Stimulated activated CD4-positive, alpha-beta T cell treated with anti-CD3 and anti-CD28 coated beads, TNF-alpha, amount 100 ng/mL, for 1 hour (primary cell): ENCODE results near the gene RAI1.
"Not testable (repeated sequence)": the region's sequence is repeated elsewhere in the genome, so short reads cannot be mapped to it uniquely, and the experiment has no call there.

Experiments
- DNase-seq, 3 donors: peaks; one replicate each; pipeline ENCODE4 v3.0.0-alpha.2; 2020; ENCODE audit warnings: low read depth in 3 of 3, low spot score in 1 of 3

The RAI1 gene

DNA sequence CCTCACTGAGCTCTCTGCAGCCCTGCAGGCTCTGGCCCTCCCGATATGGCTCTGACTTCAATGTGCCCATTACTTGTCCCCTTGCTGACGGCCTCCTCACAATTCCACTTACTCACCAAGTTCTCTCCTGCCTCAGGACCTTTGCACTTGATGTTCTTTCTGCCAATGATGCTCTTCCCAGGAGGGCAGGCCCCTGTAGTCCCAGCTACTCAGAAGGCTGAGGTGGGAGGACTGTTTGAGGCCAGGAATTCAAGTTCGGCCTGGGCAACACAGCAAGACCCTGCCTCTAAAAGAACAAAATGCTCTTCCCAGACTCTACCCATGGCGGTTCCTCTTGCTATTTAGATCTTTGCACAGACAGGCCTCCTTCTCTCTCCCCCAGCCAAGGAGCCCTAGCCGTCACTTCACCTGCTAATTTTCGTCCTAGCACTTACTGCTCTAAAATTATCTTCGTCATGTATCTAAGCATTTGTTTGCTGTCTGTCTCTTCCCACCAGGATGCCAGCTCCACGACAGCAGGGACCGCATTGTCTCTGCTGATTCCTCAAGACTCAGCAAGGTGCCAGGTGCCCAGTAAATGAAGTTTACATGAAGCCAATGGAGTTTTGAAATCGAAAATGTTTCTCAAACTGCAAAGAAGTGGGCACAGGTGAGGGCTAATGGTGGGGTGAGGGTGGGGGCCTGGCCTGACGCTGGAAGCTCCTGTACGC lies 626 bp upstream of the RAI1 start:
- no peak for DNase-seq

DNA sequence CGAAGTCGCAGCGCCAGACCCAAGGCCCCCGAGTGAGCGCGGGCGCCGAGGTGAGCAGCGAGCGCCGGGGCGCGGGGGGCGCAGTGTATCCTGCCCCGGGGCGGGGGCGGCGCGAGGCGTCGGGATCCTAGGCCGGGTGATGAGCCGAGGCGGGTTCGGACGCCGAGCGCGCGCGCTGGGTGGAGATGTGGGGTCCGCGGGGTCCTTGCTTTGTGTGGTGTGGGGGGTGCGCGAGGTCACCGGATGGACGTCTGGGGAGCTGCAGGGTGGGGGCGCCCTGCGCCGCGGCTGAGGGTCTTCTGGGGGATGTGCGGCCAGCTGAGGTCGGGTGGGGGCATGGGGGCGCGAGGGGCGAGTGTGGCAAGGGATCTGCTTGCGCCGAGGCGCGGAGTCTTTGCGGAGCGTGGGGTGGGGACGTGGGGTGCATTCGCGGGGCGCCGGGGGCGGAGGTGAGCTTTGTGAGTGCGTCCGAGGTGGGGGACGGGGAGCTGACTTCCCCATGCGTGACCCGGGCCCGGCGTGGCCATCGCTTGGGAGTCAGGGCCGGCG lies 560 bp downstream of the RAI1 start:
- peak in 1 of 3 donors; percentile 35 for DNase-seq

DNA sequence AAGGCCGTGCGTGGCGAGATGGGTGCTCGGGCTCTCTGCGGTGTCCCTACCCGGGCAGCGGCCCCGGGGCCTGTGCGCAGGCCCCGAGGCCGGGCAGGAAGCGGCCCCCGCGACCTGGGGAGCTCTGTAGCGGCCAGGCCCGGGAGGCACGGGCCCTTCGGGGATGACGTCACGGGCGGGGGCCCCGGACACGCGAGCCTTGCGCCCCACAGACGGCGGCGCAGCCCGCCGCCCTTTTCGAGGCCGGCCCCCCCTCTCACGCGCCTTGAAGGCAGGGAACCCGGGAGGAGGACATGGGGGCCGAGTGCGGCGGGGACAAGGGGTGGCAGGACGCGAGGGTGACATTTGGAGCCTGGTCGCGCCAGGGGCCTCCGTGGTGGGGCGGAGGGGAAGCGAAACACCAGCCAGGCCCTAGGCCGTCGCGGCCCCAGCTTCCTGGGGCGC lies 1.1 kb downstream of the RAI1 start:
- peak in 1 of 3 donors; percentile 33 for DNase-seq

DNA sequence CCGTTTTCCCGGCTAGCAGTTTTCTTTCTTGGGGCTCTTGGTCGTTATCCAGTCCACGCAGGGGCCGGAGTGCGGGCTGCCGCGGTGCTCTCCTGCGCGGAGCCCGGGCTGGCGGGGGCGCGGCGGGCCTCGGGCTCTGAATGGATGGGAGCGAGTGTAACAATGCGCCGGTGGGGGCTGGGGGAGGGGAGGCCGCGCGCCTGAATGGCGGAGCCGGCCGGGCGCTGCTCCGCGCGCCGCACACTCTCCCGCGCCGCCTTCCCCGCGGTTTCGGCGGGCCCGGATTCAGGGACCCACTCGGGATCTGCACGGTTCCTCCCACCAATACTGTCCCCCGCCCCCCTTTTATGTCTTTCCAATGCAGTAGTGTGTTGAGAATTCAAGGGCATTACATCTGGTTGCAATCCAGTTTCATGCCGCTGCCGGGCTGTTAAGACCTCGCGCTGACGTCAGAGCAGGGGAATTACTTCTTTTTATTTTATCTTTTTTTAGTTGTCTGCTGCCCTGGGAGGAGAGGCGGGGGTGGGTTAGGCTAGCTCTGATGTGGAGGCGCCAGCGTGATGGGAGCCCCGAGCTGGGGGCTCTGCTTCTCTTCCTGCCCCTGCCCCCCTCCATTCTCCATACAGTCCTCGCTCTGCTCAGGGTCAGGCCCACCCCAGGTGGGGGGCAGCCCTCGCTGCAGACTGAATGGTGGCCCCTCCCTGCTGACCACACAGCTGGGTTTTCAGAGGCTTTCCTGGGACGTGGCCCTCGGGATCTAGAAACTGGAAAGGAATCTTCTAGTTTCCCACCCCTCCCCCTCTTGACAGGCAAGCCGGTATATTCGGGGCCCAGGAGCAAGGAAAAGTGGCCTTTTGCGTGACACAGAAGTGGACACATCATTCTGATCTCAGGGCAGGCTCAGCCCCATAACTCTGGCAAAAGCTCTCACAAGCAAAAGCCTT lies 1.8 kb downstream of the RAI1 start:
- DNase-seq: peak in 1 of 3 donors; percentile 62

DNA sequence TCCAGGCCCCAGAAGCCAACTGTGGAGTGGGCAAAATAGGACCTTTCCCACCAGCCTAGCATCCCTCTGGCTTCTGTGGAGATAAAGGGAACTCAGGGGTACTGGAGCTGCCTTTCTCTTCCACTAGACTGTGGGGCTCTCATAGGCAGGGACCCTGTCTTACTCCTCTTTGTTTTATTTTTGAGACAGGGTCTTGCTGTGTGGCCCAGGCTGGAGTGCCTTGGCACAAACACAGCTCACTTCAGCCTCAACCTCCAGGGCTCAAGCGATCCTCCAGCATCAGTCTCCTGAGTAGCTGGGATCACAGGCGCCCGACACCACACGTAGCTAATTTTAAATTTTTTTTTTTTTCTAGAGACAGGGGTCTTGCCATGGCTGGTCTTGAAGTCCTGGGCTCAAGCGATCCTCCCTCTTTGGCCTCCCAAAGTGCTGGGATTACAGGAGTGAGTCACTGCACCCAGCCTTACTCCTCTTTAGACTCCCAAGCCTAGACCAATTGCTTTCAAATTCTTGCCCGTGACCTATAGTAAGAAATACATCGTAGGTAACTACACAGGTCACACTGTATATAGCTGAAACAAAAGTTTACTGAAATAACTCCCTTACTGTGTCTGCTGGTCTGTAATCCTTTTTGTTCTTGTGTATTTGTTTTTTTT lies 2.6 kb downstream of the RAI1 start:
- no peak for DNase-seq

DNA sequence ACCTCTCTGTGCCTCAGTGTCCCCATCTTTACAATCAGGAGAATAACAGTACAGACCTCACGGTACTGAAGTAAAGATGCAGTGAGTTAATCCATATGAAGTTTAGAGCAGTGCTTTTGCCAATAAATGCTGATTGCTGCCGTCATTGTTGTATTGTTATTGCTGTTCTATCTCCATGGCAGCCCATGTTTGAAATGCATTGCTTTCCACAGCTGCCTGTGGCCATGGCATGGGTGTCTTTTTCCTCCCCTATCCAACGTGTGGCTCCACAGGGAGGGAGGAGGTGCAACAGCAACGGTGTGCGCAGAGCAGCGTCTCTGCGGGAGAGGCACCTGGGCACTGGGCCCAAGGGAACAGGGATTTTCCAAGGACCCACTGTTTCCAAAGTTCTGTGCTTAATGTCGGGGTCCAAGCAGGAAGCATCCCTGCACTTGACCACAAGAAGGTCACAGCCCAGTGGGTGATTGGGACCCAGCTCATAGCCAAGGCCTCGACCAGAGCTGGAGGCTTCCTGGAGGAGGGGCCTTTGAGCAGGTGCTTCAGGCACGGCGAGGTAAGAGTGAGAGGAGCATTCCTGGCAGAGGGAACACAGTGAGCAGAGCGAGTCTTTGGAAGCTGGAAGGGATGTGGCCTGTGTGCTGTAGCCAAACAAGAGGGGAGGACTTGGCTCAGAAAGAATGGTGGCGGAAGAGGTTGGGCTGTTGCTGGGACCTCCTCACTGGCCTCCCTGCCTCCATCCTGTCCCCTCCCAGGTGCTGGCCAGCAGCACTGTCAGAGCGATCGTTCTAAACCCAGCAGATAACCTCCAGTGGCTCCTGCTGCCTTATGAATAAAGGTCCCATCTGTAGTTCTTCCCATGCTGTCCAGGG lies 3.9 kb downstream of the RAI1 start:
- no peak for DNase-seq

DNA sequence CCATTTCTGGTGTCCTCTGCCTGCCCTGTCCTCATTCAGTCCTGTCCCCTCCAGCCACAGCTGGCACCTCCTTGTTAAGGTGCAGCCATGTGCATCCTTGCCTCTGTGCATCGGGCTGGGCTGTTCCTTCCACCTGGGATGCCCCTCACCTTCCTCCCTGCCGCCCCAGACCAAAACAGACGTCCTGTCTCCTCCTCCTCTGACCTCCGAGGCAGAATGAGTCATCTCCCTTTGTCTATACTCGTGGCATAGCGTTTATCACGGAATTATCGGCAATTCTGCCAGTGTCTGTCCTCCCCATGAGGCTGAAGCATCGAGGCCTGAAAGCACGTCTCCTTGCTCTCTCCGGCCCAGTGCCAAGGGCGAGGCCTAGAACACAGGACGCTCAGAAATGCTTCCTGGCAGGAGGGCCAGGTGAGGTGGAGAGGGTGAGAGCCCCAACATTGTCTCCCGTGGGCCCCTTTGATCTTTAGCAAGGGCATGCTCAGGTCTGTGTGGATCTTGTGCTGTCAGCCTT lies 4.6 kb downstream of the RAI1 start:
- no peak for DNase-seq

DNA sequence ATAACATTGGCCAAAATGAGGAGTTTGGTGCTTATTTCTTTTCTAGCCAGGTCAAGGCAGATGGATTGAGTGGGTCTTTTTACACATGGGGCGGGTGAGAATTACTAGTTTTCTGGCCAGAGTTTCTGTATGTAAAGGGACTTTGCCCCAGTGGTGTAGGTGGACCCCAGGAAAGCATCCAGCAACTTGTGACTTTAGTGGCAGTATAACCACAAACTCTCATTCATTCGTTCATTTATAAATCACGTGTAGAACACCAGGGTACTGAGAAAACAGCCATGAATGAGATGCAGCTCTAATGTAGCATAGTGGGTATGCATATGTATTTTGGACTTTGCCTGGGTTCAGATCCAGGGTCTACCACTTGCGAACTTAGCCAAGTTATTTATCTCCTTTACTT lies 8.1 kb downstream of the RAI1 start:
- DNase-seq: no peak

DNA sequence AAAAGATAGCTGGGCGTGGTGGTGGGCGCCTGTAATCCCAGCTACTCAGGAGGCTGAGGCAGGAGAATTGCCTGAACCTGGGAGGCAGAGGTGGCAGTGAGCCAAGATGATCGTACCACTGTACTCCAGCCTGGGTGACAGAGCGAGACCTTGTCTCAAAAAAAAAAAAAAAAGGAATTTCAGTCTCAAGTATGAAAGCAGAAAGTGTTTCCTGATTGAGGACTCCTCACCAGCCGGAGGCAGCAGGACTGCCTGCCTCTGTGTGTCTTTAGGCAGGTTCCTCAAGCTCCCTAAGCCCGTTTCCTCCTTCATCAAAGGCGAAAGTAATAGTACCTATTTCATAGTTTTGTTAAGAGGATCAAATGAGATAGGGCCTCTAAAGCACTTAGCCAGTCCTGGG lies 9.0 kb downstream of the RAI1 start:
- DNase-seq: not testable (repeated sequence)

DNA sequence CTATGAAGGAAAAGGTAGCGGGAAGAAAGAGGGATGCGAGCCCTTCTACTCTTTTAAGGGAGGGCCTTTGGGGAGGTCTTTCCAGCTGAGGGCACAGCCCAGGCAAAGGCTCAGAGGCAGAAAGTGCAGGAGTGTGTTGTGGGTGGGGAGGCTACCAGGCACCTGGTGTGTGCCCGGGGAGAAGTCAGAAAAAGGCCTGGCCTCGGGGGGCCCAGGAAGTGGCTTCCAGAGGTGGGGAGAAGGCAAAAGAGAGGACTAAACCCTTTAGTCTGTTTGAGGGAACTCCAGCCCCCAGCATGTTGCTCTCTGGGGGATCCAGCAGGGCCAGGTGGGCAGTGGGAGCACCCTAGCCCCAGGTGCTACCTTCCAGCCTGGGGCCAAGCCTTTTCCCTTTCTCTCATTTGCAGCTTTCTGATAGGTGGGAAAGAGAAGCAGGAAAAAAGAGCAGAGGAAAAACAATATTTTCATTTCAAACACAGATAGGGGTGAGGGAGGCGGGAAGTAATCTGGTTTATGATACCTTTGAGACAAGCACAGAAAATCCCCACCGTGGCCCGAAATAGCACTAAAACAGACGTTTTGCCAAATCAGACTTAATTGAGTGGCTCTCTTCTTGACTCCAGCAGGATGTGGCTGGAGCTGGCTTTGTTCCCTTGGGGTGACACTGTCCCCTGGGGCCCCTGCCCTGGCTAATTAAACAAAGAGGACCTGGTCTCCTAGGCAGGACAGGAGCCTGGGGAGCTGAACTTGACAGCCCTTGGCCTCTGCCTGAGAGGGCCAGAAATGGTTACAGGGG lies 10.4 kb downstream of the RAI1 start:
- DNase-seq: no peak

DNA sequence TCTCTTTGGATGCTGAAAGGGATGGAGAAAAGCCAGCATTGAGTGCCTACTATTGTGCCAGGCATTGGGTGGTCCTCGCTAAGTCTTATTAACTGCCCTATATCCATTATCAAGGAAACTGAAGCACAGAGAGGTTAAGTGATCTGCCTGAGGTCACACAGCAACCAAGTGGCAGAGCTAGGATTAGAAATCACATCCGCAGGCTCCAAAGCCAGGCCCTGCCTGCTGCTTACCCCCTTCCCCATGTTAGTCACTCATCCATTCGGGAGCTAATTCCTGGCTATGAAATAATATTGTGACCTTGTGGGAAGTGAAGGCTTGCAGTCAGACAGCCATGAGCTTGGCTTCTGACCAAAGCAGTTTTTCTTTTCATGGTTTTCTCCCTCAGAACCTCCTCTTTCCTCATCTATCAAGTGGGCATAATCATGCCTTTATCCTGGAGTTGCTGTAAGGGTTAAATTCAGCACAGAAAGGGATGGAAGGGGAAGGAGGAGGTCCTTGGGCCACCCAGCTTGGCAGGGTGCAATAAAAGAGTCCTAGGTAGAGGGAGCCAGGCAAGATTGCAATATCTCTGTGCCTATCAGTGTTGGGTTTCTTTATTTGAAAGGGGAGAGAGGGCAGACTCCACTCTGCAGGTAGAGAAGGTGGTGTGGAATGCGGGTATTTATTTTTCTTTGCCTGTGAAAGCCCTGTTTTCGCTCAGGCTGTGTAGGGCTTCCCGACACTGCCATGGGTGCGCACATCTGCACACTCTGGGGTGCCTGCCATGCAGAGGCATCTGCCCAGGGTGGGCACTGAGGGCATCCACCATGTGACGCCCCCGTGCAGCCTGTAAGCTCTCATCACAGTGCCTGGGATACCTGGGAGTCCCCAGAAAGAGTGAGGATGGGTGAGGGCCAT lies 11.3 kb downstream of the RAI1 start:
- DNase-seq: no peak

DNA sequence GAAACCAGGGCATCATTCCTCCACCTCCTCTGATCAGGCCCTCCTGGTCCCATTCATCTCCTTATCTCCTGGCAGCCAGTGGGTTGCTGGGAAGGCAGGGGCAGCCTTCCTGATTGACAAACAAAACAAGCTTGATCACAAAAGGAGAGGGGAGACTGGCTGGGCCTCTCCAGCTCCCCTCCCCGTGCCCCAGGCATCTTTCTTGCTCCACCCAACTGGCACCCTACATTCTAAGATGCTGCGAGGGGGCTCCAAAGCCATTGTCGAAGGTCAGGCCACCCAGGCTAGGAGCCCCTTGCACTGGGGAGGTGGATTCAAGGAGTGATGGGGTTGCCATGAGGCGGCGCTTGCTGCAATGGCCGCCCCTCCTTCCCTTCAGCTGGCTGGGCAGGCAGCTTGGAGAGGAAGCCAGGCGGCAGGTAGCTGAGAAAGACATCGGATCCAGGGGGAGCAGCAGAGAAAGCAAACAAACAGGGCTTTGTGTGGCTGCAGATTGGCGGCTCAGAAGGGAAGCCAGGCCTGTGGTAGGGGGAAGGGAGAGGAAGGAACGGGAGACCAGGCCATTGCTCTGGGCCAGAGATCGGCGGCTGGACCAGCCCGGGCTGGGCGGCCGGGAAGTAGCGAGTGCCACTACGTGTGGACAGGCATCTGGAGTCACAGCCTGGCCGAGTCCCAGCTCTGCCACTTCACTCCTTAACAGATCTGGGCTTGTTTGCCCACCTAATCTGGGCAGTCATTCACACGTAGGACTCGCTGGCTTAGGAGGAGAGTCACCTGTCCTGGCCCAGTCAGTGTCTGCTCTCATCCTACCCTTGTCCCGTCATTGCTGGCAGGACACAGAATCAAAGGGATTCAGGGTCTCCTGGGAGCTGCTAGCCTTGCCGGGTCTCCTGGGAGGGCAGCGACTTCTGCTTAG lies 12.3 kb downstream of the RAI1 start:
- DNase-seq: no peak

DNA sequence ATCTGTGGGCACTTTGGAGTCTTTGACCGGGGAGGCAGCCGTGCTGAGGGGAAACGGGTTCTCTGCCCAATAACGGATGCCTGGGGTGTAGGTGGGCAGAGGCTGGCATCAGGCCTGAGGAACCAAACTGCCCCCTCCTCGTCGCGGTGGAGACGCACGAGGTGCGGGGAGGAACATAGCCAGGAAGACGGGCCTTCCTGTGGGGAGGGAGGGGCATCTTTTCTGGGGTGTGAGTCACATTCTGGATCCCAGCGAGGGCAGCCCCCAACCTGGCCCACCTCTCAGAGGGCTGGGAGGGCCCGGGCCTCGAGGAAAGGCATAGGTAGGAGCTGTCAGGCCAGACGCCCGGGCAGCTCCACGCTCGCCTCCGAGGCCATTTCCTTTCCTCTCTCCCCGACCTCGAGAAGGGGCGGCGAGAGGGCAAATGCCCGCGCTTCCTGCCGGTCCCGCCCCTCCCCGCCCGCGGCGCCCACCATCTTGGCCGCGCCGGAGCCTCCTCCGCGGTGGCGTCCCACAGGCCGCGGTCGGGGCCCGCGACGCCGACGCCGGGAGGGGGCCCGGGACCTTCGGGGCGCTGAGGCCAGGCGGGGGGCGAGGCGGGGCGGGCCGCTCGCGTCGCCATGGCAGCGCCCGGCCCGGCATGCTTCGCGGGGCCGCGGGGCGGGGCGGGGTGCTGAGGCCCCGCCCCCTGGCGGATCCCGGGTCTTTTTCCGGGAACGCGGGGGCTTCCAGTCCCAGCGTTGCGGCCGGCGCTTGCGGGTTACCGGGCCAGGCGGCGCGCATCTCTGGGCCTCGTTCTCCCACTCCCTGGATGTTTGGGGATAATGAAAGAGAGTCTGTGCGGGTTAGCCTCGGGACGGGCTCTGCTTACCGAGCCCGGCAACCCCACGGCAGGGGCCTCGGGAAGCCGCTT lies 13.2 kb downstream of the RAI1 start:
- peak; percentile 25 to 50 (median 40) for DNase-seq

DNA sequence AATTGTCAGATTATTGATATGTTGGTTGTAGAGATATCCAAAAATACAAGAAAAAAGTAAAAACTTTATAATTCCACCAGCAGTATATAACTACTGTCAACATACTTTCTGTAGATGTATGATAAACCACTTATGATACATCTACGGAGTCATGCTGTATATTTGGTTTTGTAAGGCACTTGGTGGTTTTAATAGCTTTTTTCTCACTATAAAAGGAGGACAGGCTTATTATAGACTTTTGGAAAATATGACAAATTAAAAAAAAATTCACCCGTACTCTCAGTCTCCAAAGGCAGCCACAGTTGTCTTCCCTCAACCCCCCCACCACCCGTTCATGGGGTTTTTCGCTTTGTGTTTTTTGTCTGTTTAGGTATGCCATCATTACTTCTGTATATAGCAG lies 14.8 kb downstream of the RAI1 start:
- DNase-seq: no peak

DNA sequence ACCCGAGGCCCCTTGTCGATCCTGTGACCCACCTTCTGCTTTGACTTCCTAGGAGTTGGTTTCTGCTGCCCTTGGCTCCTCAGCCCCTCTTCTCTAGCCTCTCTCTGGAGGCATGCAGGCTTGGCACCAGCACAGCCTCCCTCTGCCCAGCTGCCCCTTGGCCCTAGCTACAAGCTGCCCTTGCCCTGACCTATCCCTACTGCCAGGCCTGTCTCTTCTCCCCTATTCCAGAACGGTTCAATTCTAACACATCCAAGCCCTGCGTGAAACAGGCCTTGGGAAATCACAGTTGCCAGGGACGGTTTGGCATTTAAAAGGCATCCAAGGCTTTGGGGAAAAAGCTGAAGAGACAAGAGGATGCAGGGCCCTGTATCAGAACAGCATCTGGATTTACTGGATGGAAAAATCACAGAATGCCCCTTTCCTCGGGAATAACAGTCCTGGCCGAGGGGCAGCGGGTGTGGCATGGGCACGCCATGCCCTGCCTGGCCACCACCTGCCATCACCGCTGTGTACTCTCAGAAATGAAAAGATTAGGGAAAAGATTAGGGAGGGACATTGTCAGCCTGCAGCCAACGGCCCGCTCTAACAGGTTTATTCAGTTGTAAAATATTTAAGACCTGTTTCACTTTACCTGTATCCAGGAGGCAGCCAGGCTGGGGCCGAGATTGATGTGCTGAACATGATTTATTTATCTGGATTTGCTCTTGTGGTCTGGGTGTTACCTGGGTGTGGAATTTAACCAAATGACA lies 15.8 kb downstream of the RAI1 start:
- no peak for DNase-seq

DNA sequence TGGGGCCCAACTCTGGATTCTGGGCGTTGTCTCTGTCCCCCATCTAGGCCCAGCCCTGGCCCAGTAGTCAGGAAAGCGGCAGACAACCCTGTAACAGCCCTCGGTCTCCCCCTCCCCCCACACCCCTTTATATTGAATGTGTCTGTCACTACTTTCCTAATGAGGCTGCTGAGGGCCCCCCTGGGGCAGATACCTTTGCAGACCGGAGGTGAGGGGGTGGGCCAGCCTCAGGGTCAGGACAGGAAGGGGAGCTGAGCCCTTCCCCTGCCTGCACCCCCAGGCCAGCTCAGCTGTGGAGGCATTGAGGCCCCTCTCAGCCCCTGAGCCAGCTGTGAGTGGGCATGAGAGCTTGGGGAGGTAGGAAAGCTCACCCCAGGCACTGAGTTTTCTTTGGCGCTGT lies 17.1 kb downstream of the RAI1 start:
- no peak for DNase-seq
